ENCODE measurements around the gene MRPS31.

DNA sequence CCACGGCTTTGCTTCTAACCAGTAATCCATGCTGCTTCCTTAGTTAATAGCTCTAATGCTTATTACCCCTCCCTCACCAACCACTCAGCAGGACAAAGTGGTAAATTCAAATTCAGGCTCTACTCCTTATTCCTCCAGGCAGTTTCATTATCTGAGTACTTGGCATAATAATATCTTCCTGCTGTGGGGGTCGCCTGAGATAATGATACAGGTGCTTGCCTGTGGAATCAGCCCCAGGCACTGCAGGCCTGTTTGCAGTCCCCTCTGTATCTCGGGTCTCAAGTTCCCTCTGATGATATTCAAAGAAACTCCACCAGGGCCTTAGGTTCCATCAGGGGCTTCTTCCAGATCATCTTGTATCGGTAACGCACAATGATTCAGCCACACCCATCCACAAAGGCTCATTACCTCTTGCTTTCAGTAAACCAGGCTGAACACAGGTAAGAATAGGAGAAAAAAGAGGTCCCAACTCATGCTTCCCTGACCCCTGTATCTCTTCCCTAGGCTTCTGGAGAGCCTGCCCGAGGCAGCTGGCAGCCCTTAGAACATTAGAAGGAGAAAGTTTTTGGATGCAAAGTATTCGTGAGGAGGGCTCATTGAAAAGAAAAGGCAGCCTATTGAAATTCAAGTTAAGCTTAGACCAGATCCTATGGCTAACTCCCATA, 90.2 kb downstream of the MRPS31 start:
- TF ChIP-seq GABPA (IDR thresholded peaks at IDR 0.05; ENCODE audit: low read depth) (no peak), EZH2phosphoT487 (IDR thresholded peaks at IDR 0.05; ENCODE audit: borderline replicate concordance, low read depth) (no peak), EP300 (IDR thresholded peaks at IDR 0.05; ENCODE audit: borderline replicate concordance in 1 of 2, low read depth in 1 of 2, low read length in 1 of 2) (no peak), ELF1 (IDR thresholded peaks at IDR 0.05) (no peak), SIN3A (IDR thresholded peaks at IDR 0.05; ENCODE audit: borderline replicate concordance, low read depth, low read length) (no peak)
- TF ChIP-seq, protein P1, sequence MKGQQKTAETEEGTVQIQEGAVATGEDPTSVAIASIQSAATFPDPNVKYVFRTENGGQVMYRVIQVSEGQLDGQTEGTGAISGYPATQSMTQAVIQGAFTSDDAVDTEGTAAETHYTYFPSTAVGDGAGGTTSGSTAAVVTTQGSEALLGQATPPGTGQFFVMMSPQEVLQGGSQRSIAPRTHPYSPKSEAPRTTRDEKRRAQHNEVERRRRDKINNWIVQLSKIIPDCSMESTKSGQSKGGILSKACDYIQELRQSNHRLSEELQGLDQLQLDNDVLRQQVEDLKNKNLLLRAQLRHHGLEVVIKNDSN (IDR thresholded peaks at IDR 0.05; ENCODE audit: borderline replicate concordance, low read depth), result no peak
- TF ChIP-seq, protein P2, sequence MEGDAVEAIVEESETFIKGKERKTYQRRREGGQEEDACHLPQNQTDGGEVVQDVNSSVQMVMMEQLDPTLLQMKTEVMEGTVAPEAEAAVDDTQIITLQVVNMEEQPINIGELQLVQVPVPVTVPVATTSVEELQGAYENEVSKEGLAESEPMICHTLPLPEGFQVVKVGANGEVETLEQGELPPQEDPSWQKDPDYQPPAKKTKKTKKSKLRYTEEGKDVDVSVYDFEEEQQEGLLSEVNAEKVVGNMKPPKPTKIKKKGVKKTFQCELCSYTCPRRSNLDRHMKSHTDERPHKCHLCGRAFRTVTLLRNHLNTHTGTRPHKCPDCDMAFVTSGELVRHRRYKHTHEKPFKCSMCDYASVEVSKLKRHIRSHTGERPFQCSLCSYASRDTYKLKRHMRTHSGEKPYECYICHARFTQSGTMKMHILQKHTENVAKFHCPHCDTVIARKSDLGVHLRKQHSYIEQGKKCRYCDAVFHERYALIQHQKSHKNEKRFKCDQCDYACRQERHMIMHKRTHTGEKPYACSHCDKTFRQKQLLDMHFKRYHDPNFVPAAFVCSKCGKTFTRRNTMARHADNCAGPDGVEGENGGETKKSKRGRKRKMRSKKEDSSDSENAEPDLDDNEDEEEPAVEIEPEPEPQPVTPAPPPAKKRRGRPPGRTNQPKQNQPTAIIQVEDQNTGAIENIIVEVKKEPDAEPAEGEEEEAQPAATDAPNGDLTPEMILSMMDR (IDR thresholded peaks at IDR 0.05), result no peak
- TF ChIP-seq, protein P3, sequence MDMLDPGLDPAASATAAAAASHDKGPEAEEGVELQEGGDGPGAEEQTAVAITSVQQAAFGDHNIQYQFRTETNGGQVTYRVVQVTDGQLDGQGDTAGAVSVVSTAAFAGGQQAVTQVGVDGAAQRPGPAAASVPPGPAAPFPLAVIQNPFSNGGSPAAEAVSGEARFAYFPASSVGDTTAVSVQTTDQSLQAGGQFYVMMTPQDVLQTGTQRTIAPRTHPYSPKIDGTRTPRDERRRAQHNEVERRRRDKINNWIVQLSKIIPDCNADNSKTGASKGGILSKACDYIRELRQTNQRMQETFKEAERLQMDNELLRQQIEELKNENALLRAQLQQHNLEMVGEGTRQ (IDR thresholded peaks at IDR 0.05; ENCODE audit: borderline replicate concordance, low read depth, low read length), result no peak
- TF ChIP-seq, protein P4, sequence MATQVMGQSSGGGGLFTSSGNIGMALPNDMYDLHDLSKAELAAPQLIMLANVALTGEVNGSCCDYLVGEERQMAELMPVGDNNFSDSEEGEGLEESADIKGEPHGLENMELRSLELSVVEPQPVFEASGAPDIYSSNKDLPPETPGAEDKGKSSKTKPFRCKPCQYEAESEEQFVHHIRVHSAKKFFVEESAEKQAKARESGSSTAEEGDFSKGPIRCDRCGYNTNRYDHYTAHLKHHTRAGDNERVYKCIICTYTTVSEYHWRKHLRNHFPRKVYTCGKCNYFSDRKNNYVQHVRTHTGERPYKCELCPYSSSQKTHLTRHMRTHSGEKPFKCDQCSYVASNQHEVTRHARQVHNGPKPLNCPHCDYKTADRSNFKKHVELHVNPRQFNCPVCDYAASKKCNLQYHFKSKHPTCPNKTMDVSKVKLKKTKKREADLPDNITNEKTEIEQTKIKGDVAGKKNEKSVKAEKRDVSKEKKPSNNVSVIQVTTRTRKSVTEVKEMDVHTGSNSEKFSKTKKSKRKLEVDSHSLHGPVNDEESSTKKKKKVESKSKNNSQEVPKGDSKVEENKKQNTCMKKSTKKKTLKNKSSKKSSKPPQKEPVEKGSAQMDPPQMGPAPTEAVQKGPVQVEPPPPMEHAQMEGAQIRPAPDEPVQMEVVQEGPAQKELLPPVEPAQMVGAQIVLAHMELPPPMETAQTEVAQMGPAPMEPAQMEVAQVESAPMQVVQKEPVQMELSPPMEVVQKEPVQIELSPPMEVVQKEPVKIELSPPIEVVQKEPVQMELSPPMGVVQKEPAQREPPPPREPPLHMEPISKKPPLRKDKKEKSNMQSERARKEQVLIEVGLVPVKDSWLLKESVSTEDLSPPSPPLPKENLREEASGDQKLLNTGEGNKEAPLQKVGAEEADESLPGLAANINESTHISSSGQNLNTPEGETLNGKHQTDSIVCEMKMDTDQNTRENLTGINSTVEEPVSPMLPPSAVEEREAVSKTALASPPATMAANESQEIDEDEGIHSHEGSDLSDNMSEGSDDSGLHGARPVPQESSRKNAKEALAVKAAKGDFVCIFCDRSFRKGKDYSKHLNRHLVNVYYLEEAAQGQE (IDR thresholded peaks at IDR 0.05; ENCODE audit: low read depth, low read length), result no peak
